Vagina (tissue), 2 donors: Measurements from ENCODE around the gene VDAC2.
"Not testable (repeated sequence)": the region's sequence is repeated elsewhere in the genome, so short reads cannot be mapped to it uniquely, and the experiment has no call there.

Experiments used
- POLR2A ChIP-seq, 2 donors: fragments of 450-650 bp; IDR thresholded peaks; one replicate each; pipeline ENCODE4 v1.6.1; 2017; ENCODE audit warnings: antibody characterized with exemption in 2 of 2, mild to moderate bottlenecking in 2 of 2, moderate library complexity in 2 of 2
- POLR2AphosphoS5 ChIP-seq, 2 donors: sonication (generic); formaldehyde crosslinking; IDR thresholded peaks; one replicate each; pipeline ENCODE4 v1.9.0; 2017; ENCODE audit warnings: antibody characterized with exemption in 2 of 2, mild to moderate bottlenecking in 2 of 2, low read depth in 1 of 2; ENCODE audit not compliant: insufficient read depth in 1 of 2

- TF ChIP-seq POLR2A (IDR thresholded peaks at IDR 0.05); POLR2AphosphoS5 (IDR thresholded peaks at IDR 0.05; ENCODE audit: insufficient read depth in 1 of 2, low read depth in 1 of 2): not testable (repeated sequence)
Observed at GRCh38 chr10:75206638-75207037, 4.0 kb upstream of the VDAC2 start.
